Measurements from ENCODE around the gene SELENOV. TPM values are rescaled to one million over a fixed set of nuclear protein-coding genes. Genes with fewer than 3 reads are reported as not detected.
"Not testable (repeated sequence)": the region's sequence is repeated elsewhere in the genome, so short reads cannot be mapped to it uniquely, and the experiment has no call there.

Gene SELENOV
- total and polyA plus RNA-seq, 2 experiments from 2014 or later: 1.3 to 4.3 TPM

DNA sequence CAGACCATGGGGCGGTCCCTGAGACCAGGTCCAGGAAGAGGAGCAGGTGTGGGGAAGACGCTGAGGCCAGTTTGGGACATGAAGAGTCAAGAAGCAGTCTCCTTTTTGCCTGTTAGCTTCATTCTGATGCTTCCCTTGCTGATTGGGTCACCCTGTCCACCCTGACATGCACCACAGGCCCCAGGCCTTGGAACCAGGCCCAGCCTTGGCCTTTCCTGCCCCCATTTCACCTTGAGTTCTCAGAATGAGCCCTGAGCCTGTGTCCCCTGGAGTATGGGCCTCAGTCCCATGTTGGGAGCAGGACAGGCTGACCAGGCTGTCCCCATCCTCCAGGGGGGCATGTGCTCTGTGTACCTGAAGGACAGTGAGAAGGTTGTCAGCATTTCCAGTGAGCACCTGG, 39.2 kb upstream of the SELENOV start:
- H3K36me3 ChIP-seq: peaks cover 28% of the 10 kb centered on the region
- no peaks in the 10 kb centered on the region for H3K27me3 ChIP-seq
- no peak overlapping the region for H3K4me3 ChIP-seq
- peaks cover 12% of the 10 kb centered on the region for H3K4me1 ChIP-seq (ENCODE audit: low read depth)
- DNase-seq (ENCODE audit: low read depth in 1 of 2, low spot score in 1 of 2): no peak
- H3K27ac ChIP-seq: no peak overlapping the region
- no peaks in the 10 kb centered on the region for H3K9me3 ChIP-seq (ENCODE audit: low read depth)
- TF ChIP-seq, protein P1, sequence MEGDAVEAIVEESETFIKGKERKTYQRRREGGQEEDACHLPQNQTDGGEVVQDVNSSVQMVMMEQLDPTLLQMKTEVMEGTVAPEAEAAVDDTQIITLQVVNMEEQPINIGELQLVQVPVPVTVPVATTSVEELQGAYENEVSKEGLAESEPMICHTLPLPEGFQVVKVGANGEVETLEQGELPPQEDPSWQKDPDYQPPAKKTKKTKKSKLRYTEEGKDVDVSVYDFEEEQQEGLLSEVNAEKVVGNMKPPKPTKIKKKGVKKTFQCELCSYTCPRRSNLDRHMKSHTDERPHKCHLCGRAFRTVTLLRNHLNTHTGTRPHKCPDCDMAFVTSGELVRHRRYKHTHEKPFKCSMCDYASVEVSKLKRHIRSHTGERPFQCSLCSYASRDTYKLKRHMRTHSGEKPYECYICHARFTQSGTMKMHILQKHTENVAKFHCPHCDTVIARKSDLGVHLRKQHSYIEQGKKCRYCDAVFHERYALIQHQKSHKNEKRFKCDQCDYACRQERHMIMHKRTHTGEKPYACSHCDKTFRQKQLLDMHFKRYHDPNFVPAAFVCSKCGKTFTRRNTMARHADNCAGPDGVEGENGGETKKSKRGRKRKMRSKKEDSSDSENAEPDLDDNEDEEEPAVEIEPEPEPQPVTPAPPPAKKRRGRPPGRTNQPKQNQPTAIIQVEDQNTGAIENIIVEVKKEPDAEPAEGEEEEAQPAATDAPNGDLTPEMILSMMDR (IDR thresholded peaks at IDR 0.05; ENCODE audit: low read depth, low read length): no peak

DNA sequence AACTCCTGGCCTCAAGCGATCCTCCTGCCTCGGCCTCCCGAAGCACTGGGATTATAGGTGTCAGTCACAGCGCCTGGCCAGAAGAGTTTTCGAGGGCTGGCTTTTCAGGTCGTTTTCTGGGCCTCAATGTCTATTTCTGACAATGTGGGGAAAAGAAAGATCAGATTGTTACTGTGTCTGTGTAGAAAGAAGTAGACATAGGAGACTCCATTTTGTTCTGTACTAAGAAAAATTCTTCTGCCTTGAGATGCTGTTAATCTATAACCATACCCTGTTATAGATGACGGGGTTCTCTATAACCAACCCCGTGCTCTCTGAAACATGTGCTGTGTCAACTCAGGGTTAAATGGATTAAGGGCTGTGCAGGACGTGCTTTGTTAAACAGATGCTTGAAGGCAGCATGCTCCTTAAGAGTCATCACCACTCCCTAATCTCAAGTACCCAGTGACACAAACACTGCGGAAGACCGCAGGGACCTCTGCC, 35.6 kb upstream of the SELENOV start:
- Histone ChIP-seq H3K27ac (peak overlapping the region; percentile 59), H3K4me1 (ENCODE audit: low read depth) (peaks cover 12% of the 10 kb centered on the region), H3K36me3 (peaks cover 16% of the 10 kb centered on the region)
- not testable (repeated sequence) for H3K9me3 ChIP-seq (ENCODE audit: low read depth); H3K27me3 ChIP-seq; DNase-seq (ENCODE audit: low read depth in 1 of 2, low spot score in 1 of 2); H3K4me3 ChIP-seq

DNA sequence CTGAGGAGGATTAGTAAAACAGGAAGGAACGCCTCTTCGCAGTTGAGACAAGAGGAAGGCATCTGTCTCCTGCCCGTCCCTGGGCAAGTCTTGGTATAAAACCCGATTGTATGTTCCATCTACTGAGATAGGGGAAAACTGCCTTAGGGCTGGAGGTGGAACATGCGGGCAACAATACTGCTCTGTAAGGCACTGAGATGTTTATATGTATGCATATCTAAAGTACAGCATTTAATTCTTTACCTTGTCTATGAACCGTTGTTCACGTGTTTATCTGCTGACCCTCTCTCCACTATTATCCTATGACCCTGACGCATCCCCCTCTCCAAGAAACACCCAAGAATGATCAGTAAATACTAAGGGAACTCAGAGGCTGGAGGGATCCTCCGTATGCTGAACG, 35.0 kb upstream of the SELENOV start:
- no peak for DNase-seq (ENCODE audit: low read depth in 1 of 2, low spot score in 1 of 2)
- H3K9me3 ChIP-seq (ENCODE audit: low read depth): no peaks in the 10 kb centered on the region
- TF ChIP-seq, protein P1 (IDR thresholded peaks at IDR 0.05; ENCODE audit: low read depth, low read length): no peak
- peaks cover 12% of the 10 kb centered on the region for H3K4me1 ChIP-seq (ENCODE audit: low read depth)
- no peaks in the 10 kb centered on the region for H3K27me3 ChIP-seq
- peaks cover 14% of the 10 kb centered on the region for H3K36me3 ChIP-seq
- H3K4me3 ChIP-seq: no peak overlapping the region
- H3K27ac ChIP-seq: peak overlapping the region; percentile 59

DNA sequence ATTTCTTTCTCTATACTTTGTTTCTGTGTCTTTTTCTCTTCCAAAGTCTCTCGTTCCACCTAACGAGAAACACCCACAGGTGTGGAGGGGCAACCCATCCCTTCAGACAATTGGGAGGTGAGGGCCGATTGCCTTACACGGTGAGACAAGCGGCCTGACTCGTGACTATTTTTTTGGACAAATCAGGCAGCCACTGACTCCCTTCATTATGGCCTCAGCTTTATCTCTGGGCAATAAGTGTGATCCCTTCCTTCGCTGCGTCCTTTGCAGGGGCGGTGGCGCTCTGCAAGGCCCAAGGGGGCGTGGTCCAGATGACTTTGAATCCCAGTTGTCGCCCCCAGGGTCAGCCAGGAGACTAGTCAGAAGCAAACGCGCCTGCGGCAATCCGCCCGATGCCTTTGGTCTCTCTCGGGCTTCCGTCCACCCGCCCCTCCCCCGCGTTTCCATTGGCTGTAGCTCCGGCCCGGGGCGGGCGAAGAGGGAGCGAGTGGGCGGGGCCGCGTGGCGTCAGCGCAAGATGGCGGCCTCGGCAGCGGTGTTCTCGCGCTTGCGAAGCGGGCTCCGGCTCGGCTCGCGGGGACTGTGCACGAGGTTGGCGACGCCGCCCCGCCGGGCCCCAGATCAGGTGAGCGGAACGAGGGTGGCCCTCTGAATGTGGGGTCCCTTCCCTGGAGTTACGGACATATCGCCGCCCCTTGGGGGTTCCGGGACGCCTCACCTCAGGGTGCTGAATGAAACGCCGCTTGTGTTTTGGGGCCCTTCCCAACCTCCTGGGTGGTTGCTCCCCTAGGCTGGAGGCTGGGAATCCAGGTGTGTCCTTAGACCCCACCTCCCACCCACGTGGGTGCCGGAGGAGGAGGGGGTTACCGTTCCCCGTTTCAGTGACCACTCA, 34.4 kb upstream of the SELENOV start, which contains the start of gene TIMM50:
TSS of gene TIMM50 (plus strand) at position 502 of the 892 bp plus-strand sequence. CDS start at position 518, 16 bp downstream.
- TF ChIP-seq, protein P1 (IDR thresholded peaks at IDR 0.05; ENCODE audit: low read depth, low read length): no peak
- Histone ChIP-seq H3K36me3 (peaks cover 17% of the 10 kb centered on the region), H3K4me1 (ENCODE audit: low read depth) (peaks cover 12% of the 10 kb centered on the region), H3K27me3 (no peaks in the 10 kb centered on the region), H3K4me3 (peak within 1 kb of the TSS; percentile 89), H3K9me3 (ENCODE audit: low read depth) (no peaks in the 10 kb centered on the region), H3K27ac (peak within 1 kb of the TSS; percentile 95)
- peak; percentile 95 to 100 for DNase-seq (ENCODE audit: low read depth in 1 of 2, low spot score in 1 of 2)

DNA sequence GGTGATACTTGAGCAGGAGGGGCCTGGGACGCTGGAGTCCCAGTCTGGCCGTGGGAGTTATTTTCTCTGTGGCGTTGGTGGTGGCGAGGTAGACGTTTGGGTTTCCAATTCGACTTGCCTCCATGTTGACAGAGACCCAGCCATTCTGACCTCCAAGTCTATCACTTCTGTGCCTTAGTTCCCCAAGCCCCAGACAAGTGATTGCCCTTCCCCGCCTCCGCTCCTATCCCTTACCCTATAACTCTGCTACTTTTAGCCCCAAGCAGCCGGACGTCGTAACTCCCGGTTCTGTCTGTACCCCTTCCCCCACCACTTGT, 33.8 kb upstream of the SELENOV start:
- peak in 1 of 2 donors; percentile 7 for DNase-seq (ENCODE audit: low read depth in 1 of 2, low spot score in 1 of 2)
- peak overlapping the region; percentile 95 for H3K27ac ChIP-seq
- H3K4me3 ChIP-seq: peak overlapping the region; percentile 89
- no peaks in the 10 kb centered on the region for H3K9me3 ChIP-seq (ENCODE audit: low read depth)
- H3K4me1 ChIP-seq (ENCODE audit: low read depth): peaks cover 12% of the 10 kb centered on the region
- no peaks in the 10 kb centered on the region for H3K27me3 ChIP-seq
- TF ChIP-seq, protein P1 (IDR thresholded peaks at IDR 0.05; ENCODE audit: low read depth, low read length): no peak
- peaks cover 16% of the 10 kb centered on the region for H3K36me3 ChIP-seq

DNA sequence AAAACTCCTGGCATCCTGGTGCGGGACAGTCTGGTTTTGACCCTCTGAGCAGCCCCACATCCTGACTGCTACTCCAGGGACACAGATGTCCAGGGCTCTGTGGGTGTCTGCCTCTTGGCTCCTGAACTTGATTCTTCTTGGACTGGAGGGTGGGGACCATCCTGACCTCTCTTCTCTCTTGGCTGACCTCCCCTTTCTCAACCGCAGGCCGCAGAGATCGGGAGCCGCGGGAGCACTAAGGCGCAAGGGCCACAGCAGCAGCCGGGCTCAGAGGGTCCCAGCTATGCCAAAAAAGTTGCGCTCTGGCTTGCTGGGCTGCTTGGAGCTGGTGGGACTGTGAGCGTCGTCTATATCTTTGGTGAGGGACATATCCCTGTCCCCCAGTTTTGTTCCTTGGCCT, 33.3 kb upstream of the SELENOV start:
- H3K27me3 ChIP-seq: no peaks in the 10 kb centered on the region
- H3K4me1 ChIP-seq (ENCODE audit: low read depth): peaks cover 12% of the 10 kb centered on the region
- peak overlapping the region; percentile 89 for H3K4me3 ChIP-seq
- H3K36me3 ChIP-seq: peaks cover 14% of the 10 kb centered on the region
- TF ChIP-seq, protein P1 (IDR thresholded peaks at IDR 0.05; ENCODE audit: low read depth, low read length): no peak
- DNase-seq (ENCODE audit: low read depth in 1 of 2, low spot score in 1 of 2): no peak
- H3K9me3 ChIP-seq (ENCODE audit: low read depth): no peaks in the 10 kb centered on the region
- H3K27ac ChIP-seq: peak overlapping the region; percentile 95
